Spleen (tissue), 11 donors: ENCODE results near the gene ZDHHC14. TPM values are rescaled to one million over a fixed set of nuclear protein-coding genes. Genes with fewer than 3 reads are reported as not detected.
"Not testable (repeated sequence)": the region's sequence is repeated elsewhere in the genome, so short reads cannot be mapped to it uniquely, and the experiment has no call there.

Experiments
- DNase-seq: peaks from one replicate; pipeline ENCODE4 v3.0.0-alpha.2; 2020
- H3K27ac ChIP-seq, 8 donors: fragments of 200-600 bp; sonication (generic) in 7 of 8; 1 replicate in 4 of 8; 2 replicates in 4 of 8; pipeline versions ENCODE4 v1.5.0 to v1.8.0; 2016 to 2021; ENCODE audit warnings: inconsistent platforms in 4 of 8, mild to moderate bottlenecking in 4 of 8, moderate library complexity in 1 of 8
- H3K27me3 ChIP-seq, 7 donors: fragments of 200-600 bp; sonication (generic) in 6 of 7; replicated peaks in 1 of 7; 1 replicate in 4 of 7; 2 replicates in 3 of 7; pipeline versions ENCODE4 v1.5.0 to v1.8.0; 2016 to 2021; ENCODE audit warnings: inconsistent platforms in 3 of 7, mild to moderate bottlenecking in 1 of 7
- H3K36me3 ChIP-seq, 6 donors: fragments of 200-600 bp; sonication (generic) in 5 of 6; 1 replicate in 4 of 6; 2 replicates in 2 of 6; pipeline versions ENCODE4 v1.5.0 to v1.8.0; 2016 to 2021; ENCODE audit warnings: inconsistent platforms in 2 of 6
- H3K4me1 ChIP-seq, 6 donors: fragments of 200-600 bp; sonication (generic) in 5 of 6; 1 replicate in 3 of 6; 2 replicates in 3 of 6; pipeline versions ENCODE4 v1.5.0 to v1.8.0; 2016 to 2021; ENCODE audit warnings: inconsistent platforms in 3 of 6
- H3K4me3 ChIP-seq, 8 donors: fragments of 200-600 bp; sonication (generic) in 7 of 8; 1 replicate in 4 of 8; 2 replicates in 4 of 8; pipeline versions ENCODE4 v1.5.0 to v1.8.0; 2016 to 2021; ENCODE audit warnings: inconsistent platforms in 4 of 8, mild to moderate bottlenecking in 4 of 8, moderate library complexity in 2 of 8
- H3K9me3 ChIP-seq, 8 donors: fragments of 200-600 bp; sonication (generic) in 7 of 8; 1 replicate in 4 of 8; 2 replicates in 4 of 8; pipeline versions ENCODE4 v1.5.0 to v1.8.0; 2016 to 2021; ENCODE audit warnings: inconsistent platforms in 4 of 8
- POLR2A ChIP-seq, 3 donors: fragments of 450-650 bp; IDR thresholded peaks; one replicate each; pipeline ENCODE4 v1.5.1; 2017; ENCODE audit warnings: antibody characterized with exemption in 3 of 3, mild to moderate bottlenecking in 1 of 3
- POLR2AphosphoS5 ChIP-seq, 3 donors: sonication (generic); formaldehyde crosslinking; IDR thresholded peaks; one replicate each; pipeline ENCODE4 v1.5.1; 2017; ENCODE audit warnings: antibody characterized with exemption in 3 of 3
- WGBS, 5 donors: extraction: QIAGEN DNeasy Blood & Tissue Kit in 3 of 5; methylation state at CpG; one replicate each; pipeline versions ENCODE4 v1.1.5 to v1.1.7; 2013 to 2018; 5-methylcytosine and 5-hydroxymethylcytosine counted together
- intact Hi-C: fragments of 100-400 bp; cut with DNase I; formaldehyde crosslinking; loops from one replicate; pipeline ENCODE4 v1.15.0; 2023; ENCODE audit warnings: low total_unique reads
- polyA plus RNA-seq, 3 donors: library from polyadenylated mRNA; stranded (reverse); fragments of 200-250 nt; gene quantifications; one replicate each; pipeline ENCODE4 v1.2.1, GENCODE V29; 2013
- total RNA-seq, 7 donors: library from RNA; depleted of rRNA in 3 of 7; stranded (reverse); fragments of >200 nt in 3 of 7; fragmentation: NEBNext Ultra II Directional in 4 of 7; extraction: Animal tissue kit (Norgen Biotek cat#: 25700) in 4 of 7; gene quantifications; one replicate each; pipeline versions ENCODE4 v1.1.0 to v1.2.1, GENCODE V29; 2016 to 2021
- TF ChIP-seq, protein P1 (sequence below), 11 experiments: fragments of 200-600 bp in 7 of 11; fragments of 450-650 bp in 4 of 11; sonication (generic) in 4 of 11; IDR thresholded peaks in 8 of 11; conservative IDR thresholded peaks in 3 of 11; 1 replicate in 7 of 11; 2 replicates in 4 of 11; pipeline versions ENCODE4 v1.4.0 to v1.8.0; 2016 to 2021; ENCODE audit warnings: antibody characterized with exemption in 11 of 11, inconsistent platforms in 4 of 11, mild to moderate bottlenecking in 1 of 11
- donor health status: healthy with polysubstance abuse.
- donor health status: DM: no; HTN: no; CAD: no; lungs with moderate emphysema.
- donor health status: DM: no; HTN: no; CAD: no.
- donor health status: Bipolar disorder and iron deficiency.
- donor health status: healthy.
- donor health status: DM: no; HTN: no; CAD: no.
- donor health status: DM: yes; HTN: yes; CAD: no.

ZDHHC14 gene
- total and polyA plus RNA-seq, 10 donors, result 7.8 to 18.2 (median 11.7) TPM

DNA sequence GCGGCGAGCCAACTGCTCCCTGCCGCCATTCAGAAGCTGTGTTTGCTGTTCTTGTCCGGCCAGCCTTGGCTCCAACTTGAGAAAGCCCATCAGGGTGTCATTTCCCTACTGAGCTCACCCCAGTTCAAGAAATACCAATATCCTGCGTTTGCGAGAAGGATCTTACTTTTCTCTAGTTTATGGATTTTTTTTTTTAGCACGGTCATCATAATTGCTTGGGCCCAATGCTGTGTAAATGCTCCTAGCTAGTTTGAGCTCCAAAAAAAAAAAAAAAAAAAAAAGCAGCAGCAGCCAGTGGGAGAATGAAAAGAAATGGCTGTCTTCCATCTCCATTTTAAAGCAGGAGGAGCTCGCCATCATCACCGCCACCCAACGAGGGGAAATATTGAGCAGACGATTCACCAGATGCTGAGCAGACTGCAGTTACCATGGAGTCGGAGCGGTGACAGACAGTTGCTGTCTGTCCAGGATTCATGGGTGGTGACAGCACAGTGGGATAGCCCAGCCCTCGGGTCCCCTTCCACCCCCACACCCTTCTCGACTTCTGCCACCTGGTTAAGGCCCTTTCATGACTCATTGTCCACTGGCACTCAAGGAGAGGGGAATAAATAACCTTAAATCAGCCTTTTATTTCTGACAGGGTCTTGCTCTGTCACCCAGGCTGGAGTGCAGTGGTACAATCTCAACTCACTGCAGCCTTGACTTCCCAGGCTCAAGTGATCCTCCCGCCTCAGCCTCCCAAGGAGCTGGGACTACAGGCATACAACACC, 309.6 kb downstream of the ZDHHC14 start:
- peaks cover 0 to 13% (median 0%) of the 10 kb centered on the region in 6 donors for H3K4me1 ChIP-seq
- no peaks in the 10 kb centered on the region for H3K36me3 ChIP-seq
- H3K27me3 ChIP-seq, result peaks cover 0 to 39% (median 0%) of the 10 kb centered on the region in 7 donors
- no peak overlapping the region for H3K27ac ChIP-seq
- no peaks in the 10 kb centered on the region for H3K9me3 ChIP-seq
- intact Hi-C loops, result no loop called here
- WGBS, 5 donors, result 86 to 94% (median 92%) methylated on average over 16 of the region's 16 CpGs
- TF ChIP-seq, protein P1, sequence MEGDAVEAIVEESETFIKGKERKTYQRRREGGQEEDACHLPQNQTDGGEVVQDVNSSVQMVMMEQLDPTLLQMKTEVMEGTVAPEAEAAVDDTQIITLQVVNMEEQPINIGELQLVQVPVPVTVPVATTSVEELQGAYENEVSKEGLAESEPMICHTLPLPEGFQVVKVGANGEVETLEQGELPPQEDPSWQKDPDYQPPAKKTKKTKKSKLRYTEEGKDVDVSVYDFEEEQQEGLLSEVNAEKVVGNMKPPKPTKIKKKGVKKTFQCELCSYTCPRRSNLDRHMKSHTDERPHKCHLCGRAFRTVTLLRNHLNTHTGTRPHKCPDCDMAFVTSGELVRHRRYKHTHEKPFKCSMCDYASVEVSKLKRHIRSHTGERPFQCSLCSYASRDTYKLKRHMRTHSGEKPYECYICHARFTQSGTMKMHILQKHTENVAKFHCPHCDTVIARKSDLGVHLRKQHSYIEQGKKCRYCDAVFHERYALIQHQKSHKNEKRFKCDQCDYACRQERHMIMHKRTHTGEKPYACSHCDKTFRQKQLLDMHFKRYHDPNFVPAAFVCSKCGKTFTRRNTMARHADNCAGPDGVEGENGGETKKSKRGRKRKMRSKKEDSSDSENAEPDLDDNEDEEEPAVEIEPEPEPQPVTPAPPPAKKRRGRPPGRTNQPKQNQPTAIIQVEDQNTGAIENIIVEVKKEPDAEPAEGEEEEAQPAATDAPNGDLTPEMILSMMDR (IDR thresholded peaks at IDR 0.05 in 8 of 11, conservative IDR thresholded peaks at IDR 0.05 in 3 of 11), result no peak
- no peak for TF ChIP-seq POLR2A (IDR thresholded peaks at IDR 0.05)
- TF ChIP-seq POLR2AphosphoS5 (IDR thresholded peaks at IDR 0.05), result no peak
- DNase-seq, result no peak
- no peak overlapping the region for H3K4me3 ChIP-seq

DNA sequence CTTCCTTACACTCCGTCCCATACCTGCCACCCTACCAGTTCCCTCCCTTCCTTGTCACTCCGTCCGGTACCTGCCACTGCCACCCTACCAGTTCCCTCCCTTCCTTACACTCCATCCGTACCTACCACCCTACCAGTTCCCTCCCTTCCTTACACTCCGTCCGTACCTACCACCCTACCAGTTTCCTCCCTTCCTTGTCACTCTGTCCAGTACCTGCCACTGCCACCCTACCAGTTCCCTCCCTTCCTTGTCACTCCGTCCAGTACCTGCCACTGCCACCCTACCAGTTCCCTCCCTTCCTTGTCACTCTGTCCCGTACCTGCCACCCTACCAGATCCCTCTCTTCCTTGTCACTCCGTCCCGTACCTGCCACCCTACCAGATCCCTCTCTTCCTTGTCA, 310.6 kb downstream of the ZDHHC14 start:
- H3K36me3 ChIP-seq, H3K27ac ChIP-seq, DNase-seq, H3K9me3 ChIP-seq, intact Hi-C loops, H3K4me3 ChIP-seq: not testable (repeated sequence)
- H3K27me3 ChIP-seq, result peaks cover 0 to 40% (median 0%) of the 10 kb centered on the region in 7 donors
- peaks cover 0 to 13% (median 0%) of the 10 kb centered on the region in 6 donors for H3K4me1 ChIP-seq
- 83 to 96% (median 90%) methylated on average over 10 of the region's 10 CpGs for WGBS, 5 donors

DNA sequence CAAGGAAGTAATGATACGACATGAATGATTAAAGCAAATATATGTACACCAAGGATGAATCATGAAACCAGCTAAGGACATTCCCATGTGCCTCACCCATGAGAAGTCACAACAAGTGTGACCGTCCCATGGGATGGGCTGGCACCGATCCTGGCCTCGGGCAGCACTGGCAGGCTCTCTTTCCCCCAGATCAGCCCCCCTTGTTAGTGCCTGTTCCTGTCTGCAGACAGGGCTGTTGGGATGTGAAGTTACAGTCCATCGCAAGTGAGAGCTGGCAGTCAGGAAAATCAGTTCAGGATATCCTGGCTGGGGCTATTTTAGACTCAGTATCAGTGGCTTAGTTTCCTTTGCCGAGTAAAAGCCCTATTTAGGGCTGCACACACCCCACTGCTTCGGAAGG, 312.9 kb downstream of the ZDHHC14 start:
- Histone ChIP-seq H3K27ac (no peak overlapping the region), H3K9me3 (peaks cover 0 to 12% (median 3%) of the 10 kb centered on the region in 8 donors), H3K4me1 (peaks cover 0 to 13% (median 0%) of the 10 kb centered on the region in 6 donors), H3K27me3 (peaks cover 0 to 37% (median 0%) of the 10 kb centered on the region in 7 donors), H3K36me3 (no peaks in the 10 kb centered on the region), H3K4me3 (no peak overlapping the region)
- TF ChIP-seq POLR2AphosphoS5 (IDR thresholded peaks at IDR 0.05) (no peak), POLR2A (IDR thresholded peaks at IDR 0.05) (no peak)
- TF ChIP-seq, protein P1 (IDR thresholded peaks at IDR 0.05 in 8 of 11, conservative IDR thresholded peaks at IDR 0.05 in 3 of 11), result no peak
- no peak for DNase-seq
- WGBS, 5 donors, result 52 to 70% (median 57%) methylated on average over 7 of the region's 7 CpGs
- intact Hi-C loops, result no loop called here

DNA sequence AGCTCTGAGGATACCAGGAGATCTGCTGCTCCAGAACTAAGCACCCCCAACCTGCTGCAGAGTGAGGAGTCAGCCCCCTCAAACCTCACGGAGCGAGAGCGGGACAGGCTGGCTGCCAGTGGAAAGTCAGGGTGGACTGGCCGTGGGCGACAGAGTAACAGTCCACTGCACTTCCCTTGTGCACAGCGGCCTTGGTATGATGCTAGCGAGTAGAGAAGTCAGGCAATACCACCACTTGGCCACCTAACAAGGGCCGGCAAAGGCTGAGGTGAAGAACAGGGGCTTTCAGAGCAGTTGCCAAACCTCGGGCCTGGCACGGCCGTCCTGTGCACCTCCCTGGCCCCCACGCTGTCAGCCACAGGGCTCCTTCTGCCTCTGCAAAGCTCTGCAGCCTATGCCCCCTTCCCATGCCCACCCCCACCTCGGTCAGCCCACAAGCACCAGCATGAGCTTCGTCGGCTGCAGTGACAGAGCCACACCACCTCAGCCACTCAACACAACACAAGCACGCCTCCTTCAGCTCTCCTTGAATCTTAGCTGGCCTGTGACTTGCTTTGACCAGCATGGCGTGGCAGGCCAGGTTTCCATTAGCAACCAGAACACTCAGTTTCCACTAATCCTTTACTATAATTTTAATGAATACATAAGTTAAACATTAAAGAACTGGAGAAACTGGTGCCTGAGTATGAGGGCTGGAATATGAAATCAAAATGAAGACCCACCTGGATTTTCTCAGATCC, 314.5 kb downstream of the ZDHHC14 start:
- Histone ChIP-seq H3K36me3 (no peaks in the 10 kb centered on the region), H3K27ac (no peak overlapping the region), H3K27me3 (peaks cover 0 to 25% (median 0%) of the 10 kb centered on the region in 7 donors), H3K4me1 (peaks cover 0 to 13% (median 0%) of the 10 kb centered on the region in 6 donors), H3K4me3 (no peak overlapping the region), H3K9me3 (peaks cover 0 to 13% (median 3%) of the 10 kb centered on the region in 8 donors)
- TF ChIP-seq, protein P1 (IDR thresholded peaks at IDR 0.05 in 8 of 11, conservative IDR thresholded peaks at IDR 0.05 in 3 of 11), result no peak
- TF ChIP-seq POLR2A (IDR thresholded peaks at IDR 0.05), result no peak
- no peak for TF ChIP-seq POLR2AphosphoS5 (IDR thresholded peaks at IDR 0.05)
- intact Hi-C loops, result no loop called here
- no peak for DNase-seq
- WGBS, 5 donors, result 89 to 95% (median 90%) methylated on average over 12 to 17 of the region's 17 CpGs
